Measurements from ENCODE around the gene ENHO.
A peak's percentile ranks its signal among the peaks of the same experiment; 100 is the strongest.
"Not testable (repeated sequence)": the region's sequence is repeated elsewhere in the genome, so short reads cannot be mapped to it uniquely, and the experiment has no call there.

The ENHO gene

DNA sequence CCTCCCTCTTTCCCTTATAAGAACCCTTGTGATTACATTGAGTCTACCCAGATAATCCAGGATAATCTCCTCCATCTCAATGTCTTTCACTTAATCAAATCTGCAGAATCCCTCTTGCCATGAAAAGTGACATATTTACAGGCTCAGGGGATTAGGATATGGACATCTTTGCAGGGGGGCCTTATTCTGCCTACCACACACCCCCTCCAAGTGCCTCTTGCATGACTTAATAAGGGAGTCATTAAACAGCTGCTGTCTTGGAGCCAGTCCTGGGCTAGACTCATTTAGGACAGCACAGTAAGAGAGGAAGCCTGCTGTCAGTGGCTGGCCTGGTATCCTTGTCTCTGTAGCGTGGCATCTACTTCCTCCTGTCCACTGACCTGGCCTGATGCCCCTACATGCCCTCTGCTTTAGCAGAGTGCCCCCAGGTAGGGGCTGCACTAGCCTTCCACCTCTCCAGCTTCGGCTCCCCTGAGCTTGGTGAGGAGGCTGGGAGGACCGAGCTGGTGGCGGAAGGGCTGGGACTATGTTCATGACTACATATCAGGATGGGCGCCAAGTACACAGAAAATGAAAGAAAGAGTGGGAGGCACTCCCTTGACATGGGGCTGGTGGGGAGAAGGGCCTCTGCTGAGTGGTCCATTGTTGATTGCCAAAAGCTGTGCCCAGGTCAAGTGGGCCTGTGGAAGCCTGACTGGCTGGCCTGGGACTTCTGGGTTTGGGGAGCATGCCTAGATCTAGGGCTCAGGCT is 17.2 kb downstream of the ENHO start:
- no peak for DNase-seq

DNA sequence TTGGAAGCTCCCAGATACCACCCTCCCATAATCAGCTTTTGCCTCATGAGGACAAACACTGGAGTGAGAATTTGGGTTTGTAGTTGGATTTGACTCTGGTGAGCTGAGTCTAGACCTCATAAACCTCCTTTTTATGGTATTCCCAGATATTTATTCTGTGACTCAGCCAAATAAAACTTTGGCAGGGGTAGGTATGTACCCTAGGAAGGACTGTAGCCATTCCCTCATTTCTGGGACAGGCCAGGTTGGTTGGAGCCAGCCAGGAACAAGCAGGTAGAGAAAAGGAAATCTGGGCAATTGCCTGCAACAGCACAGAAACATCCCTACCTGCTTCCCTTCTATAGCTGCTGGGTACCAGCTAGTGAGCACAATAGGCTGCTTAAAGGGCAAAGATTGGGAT is 19.4 kb downstream of the ENHO start:
- DNase-seq, result no peak

DNA sequence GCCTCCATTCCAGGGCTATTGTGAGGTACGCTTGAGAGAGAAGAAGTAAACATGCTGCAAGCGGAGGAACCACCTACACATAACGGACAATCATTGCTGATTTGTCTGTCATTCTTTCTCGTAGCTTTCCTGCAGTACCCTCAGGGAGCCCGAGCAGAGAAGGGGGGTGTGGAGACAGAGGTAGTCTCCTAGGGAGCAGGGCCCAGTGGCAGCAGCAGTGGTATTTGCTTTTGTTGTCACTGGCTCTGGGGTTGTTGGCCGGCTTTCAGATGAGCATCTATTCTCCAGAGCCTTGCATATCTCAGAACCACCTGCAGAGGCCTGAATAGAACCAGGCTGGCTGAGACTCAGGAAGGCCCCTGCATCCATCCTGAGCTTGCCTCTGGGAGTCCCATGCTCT is 19.9 kb downstream of the ENHO start:
- DNase-seq, result no peak

DNA sequence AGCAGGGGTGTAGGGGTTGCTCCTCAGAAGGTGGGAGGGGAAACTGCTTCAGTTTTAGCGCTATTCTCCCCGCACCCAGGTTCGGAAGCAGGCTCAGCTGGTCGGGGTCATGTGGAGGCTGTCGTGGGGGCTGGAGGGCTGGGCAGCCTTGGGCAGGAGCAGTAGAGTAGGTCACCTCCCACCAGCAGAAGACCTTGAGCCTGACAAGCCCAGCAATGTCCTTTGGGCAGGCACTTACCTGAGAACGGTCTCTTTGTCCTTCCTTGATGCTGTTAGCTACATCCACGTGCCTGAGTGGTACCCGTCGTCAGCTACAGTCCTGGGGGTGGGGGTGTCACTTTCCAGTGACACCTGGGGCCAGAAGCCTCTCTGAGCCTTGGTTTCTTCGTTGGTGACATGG is 20.3 kb downstream of the ENHO start:
- DNase-seq, result no peak

DNA sequence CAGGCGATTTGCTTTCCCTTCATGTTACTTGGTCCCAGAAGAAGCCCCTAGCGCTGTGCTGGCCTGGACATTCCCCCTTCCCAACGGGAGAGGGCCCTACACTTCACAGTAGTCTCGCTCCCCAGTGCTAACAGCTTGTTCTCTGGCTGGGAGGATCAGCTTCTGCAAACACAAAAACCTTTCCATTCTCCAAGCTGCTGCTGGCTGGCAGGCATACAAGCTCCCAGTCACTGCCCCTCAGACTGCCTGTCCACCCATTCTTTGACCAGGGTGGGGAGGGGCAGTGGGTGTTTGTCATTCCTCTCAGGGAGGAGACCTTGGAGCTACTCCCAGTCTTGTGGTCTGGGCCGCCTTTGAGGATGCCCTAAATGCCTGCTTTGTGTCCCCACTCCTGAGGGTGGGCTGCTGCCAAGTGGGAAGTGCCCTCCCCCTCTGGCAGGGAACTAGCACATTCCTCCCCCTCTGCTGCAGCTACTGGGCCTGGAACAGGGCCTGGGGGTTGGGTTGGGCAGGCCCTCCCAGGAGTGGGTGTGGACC is 20.8 kb downstream of the ENHO start:
- DNase-seq, result no peak

DNA sequence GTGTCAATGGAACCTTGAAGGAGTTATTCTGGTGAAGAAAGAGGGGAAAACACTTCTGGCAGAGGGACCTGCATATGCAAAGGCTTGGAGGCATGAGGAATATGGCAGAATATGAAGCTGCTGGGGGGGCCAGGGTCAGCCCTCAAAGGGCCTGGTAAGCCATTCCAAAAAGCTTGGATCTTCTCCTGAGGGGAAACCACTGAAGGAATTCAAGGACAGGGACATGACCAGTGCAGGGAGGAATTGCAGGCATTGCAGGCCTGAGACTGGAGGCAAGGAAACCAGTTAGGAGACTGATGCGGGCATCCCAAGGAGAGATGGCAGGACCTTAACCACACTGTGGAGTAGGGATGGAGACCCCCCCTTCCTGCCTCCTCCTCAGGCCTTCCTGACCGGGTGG is 21.4 kb downstream of the ENHO start:
- no peak for DNase-seq

DNA sequence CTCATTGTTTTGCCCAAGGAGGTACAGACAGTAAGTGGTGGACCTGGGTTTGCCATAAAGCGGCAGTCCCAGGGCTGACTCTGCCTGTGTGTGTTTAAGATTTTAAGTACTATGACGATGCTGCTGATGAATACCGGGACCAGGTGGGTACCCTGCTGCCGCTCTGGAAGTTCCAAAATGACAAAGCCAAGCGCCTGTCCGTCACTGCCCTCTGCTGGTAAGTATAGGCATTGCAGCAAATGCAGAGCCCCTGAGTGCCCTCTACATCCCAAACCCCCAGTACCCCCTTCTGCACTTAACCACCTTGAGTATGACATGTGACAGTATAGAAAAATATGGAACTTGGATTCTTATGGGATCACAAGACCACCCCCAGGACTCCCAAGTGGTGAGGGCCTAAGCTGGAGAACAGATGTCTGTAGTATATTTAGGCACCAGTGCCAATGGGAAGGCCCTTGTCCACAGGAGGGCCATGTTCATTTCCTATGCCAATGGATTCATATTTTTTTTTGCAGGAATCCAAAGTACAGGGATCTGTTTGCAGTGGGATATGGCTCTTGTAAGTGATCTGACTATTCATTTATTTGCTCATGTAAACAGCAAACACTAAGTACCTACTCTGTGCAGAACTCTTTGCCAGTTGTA is 22.0 kb downstream of the ENHO start:
- peak; percentile 75 for DNase-seq

DNA sequence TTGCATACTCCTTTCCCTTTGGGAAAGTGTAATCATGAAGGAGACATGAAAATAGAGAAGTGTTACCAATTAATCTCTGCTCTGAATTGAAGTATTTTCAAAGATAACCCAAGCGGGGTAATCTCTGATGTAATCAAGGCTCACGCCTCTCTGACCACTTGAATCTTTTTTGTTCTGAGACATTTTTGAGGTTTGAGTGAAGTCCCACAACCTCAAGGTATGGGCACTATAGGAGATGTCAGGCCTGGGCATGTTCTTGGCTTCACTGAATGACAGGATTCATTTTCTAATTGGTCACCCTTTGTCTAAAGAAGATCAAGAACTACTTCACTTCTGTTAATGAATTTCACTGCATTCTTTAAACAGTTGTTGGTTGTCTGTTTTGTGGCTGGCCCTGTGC is 23.7 kb downstream of the ENHO start:
- DNase-seq, result no peak

DNA sequence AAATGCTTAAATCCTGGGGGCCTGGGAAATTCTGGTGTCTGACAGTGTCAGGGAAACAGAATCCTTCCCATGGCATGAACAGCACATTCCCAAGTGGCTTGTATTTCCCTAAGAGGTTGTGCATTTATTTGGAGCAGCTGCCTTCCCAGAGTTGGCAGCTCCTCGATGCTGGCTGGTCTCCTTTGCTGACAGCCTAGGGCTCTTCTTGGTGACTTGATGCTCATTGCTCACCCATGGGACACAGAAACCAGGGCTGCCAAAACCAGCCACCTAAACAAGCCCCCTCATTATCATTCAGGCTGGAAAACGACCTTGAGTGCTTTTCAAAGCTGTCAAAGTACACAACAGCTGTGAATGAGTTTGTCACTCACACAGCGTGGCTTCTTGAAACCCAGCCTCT is 24.2 kb downstream of the ENHO start:
- DNase-seq, result no peak

DNA sequence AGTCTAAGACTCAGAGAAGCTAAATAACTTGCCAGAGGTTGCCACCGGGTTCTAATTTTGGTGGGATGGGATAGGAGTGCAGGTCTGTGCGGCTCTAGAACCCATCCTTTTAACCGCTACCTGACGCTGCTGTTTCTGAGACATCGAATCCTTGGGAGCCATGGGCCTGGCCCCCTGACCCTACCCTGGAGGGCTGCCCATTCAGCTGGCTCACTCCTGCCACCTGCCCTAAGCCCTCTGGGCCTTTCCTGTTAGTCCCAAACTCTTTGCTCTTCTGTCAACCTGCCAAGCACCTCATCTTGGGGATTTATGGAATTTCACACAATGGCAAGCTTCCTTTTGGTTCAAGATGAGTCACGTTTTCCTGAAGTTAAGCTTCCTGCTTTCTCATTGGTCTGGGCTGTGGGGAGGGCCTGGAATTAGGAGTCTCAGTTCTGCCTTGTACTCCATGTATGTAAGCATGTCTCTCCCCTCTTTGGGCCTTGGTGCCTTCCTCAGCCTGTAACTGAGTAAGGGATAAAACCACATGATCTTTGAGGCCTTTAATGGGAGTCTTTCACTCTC is 26.6 kb downstream of the ENHO start:
- DNase-seq, result no peak

DNA sequence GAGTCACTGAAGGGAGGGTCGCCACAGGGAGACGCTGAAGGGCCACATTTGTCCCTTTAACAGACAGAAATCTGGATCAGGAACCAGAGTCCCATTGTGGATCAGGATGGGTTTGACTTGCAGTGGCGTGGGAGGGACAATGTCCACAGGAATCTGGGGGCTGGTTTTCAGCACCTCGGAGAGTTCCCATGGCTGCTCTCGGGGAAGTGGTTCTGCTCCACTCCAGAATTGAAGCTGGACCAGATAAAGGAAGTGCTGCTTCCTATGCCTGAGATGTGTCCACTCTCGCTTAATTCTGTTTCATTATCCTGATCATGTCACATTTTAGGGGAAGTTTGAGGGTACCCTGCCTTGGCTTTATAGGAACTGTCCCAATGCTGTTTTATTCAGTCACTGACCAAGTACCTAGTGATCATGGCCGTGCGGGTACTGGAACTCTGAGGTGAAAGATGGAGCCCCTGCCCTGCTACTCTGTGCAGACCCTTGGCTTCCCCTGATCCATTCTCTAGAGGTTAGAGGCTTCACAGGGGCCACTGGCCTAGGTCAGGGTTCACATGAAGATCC is 28.7 kb downstream of the ENHO start:
- peak; percentile 35 for DNase-seq

DNA sequence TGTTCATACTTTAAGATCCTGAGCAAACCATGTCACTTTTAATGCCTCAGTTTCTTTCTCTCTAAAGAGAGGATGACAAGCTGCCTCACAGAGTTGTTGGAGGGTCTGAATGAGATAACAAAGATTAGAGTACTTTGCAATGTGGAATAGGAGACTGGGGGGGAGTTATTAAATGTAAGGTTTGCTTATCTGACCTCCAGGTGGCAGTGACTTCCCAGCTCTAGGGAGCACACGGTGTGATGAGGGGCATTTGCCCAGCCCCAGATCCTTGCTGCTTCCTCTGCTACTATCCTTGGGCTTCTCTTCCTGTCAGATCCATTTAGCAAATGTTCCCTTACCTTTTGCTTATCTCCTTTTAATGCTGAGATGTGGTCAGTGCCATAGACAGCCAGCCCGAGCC is 30.7 kb downstream of the ENHO start:
- DNase-seq, result no peak

DNA sequence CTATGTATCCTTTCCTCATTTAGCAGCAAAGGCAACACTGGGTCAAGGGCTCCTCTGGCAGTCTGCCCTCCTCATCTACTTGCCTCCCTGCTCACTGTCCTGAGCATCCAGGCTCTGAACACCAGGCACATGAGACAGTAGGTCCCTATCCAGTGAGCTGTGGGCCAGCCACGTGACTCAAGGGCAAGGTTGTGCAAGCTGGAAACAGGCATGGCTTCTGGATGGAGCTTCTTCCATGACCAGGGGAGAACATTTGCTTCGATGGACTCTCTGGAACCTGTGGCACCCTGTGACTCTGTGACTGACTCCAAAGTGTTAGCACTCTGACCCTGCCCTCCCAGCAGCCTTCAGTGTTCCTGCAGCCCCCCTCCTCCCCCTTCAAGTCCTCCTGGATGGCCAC is 31.2 kb downstream of the ENHO start:
- no peak for DNase-seq

DNA sequence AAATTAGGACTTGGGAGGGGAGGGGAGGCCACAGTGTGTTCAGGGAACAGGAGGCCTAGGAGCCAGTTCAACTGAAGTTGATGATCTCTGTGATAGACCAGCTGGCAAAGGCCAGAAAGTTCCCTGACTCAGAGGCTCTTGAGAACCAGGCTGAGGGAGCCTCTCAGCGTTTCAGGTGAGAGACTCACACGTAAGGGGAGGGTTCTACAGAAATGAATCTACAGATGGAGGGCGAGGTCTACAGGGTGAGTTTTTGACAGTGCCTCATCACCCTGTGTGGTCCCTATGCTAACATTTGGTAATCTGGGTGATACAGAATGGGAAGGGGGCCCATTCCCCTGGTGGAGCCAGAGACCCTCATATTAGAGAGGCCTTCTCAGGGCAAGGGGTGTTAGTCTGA is 32.0 kb downstream of the ENHO start:
- no peak for DNase-seq

DNA sequence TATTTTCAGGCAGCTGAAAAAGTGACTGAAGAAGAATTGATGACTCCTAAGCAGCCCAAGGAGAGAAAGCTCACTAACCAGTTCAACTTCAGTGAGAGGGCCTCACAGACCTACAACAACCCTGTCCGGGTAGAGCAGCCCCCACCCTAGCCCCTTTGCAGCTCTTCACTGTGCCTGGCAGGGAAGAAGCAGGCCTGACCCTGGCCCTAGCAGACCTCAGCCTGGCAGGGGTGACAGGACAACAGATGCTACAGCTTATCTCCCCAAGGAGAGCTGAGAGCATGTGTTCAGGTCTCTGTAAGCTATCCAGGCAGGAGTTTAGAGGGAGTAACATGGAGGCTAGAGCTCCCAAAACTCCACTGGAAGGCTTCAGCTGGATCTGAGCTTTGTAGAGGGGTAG is 32.4 kb downstream of the ENHO start:
- no peak for DNase-seq

DNA sequence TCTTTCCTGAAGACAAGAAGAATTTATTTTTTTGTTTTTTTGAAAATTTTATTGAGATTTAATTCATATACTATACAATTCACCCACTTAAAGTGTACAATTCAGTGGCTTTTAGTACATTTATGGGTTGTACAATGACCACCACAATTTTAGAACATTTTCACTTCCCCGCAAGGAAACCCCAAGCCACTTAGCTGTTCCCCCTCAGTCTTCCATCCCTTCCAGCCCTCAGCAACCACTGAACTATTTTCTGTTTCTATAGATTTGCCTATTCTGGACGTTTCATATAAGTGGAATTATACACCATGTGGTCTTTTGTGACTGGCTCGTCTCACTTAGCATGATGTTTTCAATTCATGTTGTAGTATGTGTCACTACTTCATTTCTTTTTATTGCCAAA is 36.2 kb downstream of the ENHO start:
- no peak for DNase-seq

DNA sequence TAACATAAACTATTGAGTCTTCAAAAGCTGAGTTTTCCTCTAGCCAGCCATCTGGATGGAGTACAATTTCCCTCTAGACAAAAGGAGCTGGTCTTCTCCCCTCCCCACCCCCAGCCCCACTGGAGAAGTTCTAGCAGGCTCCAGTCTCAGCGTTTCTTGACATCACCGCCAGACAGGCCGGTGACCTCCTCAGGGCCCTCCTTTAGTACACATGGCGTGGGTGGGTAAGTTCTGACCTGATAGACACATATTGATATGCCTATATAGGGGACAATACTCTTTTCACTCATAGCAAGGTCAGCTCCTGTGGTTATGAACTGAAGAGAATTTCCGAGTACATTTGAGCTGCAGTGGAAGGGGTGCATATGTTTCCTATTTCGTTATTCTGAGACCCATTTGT is 37.0 kb downstream of the ENHO start:
- DNase-seq, result no peak

DNA sequence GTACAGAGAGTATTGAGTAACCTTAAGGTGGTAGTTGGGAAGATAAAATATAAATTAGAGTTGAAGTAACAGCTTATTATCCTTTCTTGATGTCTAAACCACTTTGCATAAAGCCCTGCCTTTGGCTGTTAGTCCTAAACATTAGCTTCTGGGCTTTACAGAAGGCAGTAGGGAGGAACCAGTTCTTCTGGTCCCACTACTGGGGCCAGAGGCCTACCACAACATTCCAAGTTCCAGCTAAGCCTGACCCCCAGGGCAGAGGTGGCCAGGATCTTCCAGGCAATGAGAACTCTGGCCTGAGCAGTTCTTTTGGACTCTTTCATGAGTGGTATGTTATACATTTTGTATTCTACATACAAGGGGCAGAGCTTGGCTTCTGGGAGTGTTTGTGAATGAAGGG is 38.1 kb downstream of the ENHO start:
- DNase-seq, result no peak

DNA sequence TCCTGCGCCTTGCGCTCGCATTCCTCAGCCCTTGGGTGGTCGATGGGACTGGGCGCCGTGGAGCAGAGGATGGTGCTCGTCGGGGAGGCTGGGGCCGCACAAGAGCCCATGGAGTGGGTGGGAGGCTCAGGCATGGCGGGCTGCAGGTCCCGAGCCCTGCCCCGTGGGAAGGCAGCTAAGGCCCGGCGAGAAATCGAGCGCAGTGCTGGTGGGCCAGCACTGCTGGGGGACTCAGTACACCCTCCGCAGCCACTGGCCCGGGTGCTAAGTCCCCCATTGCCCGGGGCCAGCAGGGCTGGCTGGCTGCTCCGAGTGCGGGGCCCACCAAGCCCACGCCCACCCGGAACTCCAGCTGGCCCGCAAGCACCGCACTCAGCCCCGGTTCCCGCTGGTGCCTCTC is 40.0 kb downstream of the ENHO start:
- DNase-seq, result not testable (repeated sequence)

DNA sequence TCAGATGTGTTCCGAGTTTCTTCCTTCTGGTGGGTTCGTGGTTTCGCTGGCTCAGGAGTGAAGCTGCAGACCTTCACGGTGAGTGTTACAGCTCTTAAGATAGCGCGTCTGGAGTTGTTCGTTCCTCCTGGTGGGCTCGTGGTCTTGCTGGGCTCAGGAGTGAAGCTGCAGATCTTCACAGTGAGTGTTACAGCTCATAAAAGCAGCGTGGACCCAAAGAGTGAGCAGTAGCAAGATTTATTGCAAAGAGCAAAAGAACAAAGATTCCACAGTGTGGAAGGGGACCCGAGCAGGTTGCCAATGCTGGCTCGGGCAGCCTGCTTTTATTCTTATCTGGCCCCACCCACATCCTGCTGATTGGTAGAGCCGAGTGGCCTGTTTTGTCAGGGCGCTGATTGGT is 41.2 kb downstream of the ENHO start:
- not testable (repeated sequence) for DNase-seq

DNA sequence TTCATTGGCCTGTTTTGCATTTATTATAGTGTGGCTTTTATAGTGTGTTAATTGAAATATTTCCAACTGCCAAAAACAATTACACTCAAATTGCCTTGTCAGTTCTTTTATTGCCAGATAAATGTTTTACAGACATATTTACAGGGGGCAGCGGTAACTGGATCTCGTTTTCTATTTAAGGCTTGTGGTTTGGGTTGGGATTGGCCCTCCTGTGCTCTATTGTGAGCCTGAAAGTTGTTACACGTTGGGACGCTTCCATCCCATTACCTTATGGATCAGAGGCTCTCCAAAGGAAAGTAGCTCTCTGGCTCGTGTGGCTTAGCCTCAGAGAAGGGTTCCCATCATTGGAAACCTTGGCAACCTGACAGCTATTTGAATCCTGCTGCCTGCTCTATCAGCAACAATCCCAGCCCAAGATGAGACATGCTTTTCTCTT is 43.3 kb downstream of the ENHO start:
- DNase-seq, result no peak

DNA sequence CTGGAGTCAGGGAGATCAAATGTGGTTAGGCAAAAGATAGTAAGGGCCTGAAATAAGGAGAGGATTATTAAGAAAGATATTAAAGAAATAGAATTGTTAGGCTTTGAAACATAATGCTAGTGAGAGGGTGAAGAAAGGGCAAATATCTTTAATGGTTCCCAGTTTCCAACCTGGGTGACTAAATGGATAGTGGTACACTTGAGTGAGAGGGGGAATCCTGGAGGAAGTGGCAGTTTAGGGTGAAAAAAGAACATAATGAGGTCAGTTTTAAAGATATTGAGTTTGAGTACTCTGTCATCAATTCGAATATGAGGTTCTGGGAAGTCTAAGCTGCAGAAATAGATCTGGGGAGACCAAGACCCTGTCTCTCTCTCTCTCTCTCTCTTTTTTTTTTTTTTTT is 45.2 kb downstream of the ENHO start:
- DNase-seq, result no peak

DNA sequence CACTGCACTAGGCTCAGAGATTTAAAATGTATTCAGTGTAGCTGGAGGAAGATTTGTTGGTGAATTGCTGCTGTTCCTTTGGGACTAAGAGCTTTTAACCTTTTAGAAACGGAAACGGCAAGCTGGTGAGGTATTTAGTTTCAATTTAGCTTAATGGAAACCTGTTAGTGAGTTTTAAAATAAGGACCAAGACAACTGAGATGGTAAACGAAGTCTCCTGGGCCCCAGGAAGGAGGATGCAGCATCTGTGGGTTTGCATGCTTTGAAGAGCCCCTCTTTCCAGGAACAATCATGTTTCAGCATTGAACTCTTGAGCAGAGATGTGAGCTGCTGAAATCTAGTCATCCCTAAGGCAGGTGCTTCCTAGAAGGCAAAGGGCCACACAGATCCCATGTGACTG is 47.7 kb downstream of the ENHO start:
- no peak for DNase-seq

Measured in activated T-cell treated with anti-CD3 and anti-CD28 coated beads, Interleukin-2, amount 50 U/mL, for 1 hour (primary cell).